Measurements from ENCODE around the gene PROM1. TPM values are rescaled to one million over a fixed set of nuclear protein-coding genes. Genes with fewer than 3 reads are reported as not detected.

PROM1 gene
- total and polyA plus RNA-seq, 9 donors = 0.10 to 3.3 (median 0.81) TPM

DNA sequence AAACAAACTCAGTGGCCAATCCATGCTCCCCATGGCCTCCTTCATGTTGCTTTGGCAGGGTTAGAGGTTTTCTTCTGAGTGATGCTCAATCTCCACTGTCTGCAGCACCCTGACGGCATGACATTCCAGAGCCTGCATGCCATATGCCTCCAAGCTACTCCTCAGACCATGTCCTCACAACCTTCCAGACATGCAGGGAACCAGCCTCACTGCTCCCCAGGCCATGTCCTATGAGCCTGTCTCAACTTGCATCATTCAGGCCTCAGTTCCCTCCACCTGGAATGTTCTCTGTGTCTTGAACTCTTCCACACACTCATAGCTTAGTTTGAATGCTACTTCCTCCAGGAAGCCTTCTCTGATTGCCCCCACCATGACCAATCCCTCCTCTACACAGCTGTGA lies 18.8 kb downstream of the PROM1 start:
- Histone ChIP-seq H3K9me3 (no peaks in the 10 kb centered on the region), H3K27ac (no peak overlapping the region), H3K36me3 (no peaks in the 10 kb centered on the region), H3K27me3 (no peaks in the 10 kb centered on the region), H3K4me1 (ENCODE audit: insufficient read depth) (no peaks in the 10 kb centered on the region), H3K4me3 (no peak overlapping the region)
- WGBS, 3 donors = 84 to 100% (median 94%) methylated on average over 1 of the region's 1 CpG
- intact Hi-C loops (cut with DNase I) = no loop called here
- no peak for DNase-seq
- TF ChIP-seq POLR2A (IDR thresholded peaks at IDR 0.05) (no peak), EP300 (IDR thresholded peaks at IDR 0.05) (no peak)
- TF ChIP-seq, protein P1, sequence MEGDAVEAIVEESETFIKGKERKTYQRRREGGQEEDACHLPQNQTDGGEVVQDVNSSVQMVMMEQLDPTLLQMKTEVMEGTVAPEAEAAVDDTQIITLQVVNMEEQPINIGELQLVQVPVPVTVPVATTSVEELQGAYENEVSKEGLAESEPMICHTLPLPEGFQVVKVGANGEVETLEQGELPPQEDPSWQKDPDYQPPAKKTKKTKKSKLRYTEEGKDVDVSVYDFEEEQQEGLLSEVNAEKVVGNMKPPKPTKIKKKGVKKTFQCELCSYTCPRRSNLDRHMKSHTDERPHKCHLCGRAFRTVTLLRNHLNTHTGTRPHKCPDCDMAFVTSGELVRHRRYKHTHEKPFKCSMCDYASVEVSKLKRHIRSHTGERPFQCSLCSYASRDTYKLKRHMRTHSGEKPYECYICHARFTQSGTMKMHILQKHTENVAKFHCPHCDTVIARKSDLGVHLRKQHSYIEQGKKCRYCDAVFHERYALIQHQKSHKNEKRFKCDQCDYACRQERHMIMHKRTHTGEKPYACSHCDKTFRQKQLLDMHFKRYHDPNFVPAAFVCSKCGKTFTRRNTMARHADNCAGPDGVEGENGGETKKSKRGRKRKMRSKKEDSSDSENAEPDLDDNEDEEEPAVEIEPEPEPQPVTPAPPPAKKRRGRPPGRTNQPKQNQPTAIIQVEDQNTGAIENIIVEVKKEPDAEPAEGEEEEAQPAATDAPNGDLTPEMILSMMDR (IDR thresholded peaks at IDR 0.05) = no peak

DNA sequence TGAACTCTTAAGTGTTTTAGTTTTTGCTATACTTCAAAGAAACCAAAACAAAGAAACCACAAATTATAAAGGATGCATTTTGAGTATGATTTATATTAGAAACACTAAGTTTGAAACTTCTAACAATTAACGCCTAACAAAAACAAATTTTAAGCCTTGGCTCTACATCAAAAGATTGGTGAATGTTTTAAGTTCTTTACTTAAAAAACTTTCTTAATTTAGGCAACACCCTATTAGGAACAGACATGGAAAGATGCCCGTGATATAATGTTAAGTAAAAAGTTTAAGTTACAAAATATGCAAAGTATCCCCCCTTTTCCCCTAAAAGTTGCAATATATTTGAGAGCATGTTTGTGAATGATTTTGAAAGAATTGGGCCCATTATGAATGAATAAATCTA lies 21.2 kb downstream of the PROM1 start:
- Histone ChIP-seq H3K36me3 (no peaks in the 10 kb centered on the region), H3K27me3 (no peaks in the 10 kb centered on the region), H3K4me3 (no peak overlapping the region), H3K9me3 (no peaks in the 10 kb centered on the region), H3K4me1 (ENCODE audit: insufficient read depth) (no peaks in the 10 kb centered on the region), H3K27ac (no peak overlapping the region)
- intact Hi-C loops (cut with DNase I) = no loop called here
- no peak for TF ChIP-seq POLR2A (IDR thresholded peaks at IDR 0.05)
- TF ChIP-seq EP300 (IDR thresholded peaks at IDR 0.05) = no peak
- TF ChIP-seq, protein P1 (IDR thresholded peaks at IDR 0.05) = no peak
- 56 to 71% (median 65%) methylated on average over 2 of the region's 2 CpGs for WGBS, 3 donors
- DNase-seq = no peak

DNA sequence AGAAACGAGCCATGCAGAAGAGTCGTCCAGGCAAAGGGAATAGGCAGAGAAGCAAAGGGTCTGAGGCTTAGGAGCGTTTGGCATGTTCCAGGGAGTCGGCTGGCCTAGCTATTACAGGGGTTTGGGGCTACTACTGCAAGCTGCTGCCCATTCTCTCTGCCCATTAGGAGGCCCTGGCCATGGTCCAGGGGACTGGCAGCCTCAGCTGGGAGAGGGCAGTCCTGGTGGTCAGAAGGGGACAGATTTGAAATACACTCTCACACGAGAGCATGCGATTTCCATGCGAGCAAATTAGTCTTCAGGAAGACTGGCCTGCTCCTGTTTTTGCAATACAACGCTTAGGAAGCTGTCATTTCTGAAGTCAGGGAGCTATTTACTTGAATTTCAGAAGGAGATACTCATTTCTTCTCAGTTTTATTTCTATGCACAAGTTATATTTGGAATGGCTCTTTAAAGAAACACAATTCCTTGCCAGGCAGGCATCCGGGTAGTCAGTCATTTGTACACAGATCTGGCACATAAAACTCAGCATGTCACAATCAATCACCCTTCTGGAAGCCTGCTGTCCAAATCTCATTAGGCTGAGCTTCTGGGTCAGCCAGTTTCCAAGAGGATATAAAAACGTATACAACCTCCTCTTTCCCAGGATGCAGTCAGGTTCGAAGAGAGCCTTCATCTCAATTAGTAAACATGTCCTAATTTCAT lies 27.0 kb downstream of the PROM1 start:
- peaks cover 4% of the 10 kb centered on the region for H3K4me1 ChIP-seq (ENCODE audit: insufficient read depth)
- no peaks in the 10 kb centered on the region for H3K9me3 ChIP-seq
- H3K36me3 ChIP-seq = no peaks in the 10 kb centered on the region
- H3K27me3 ChIP-seq = no peaks in the 10 kb centered on the region
- no peak overlapping the region for H3K4me3 ChIP-seq
- no peak for DNase-seq
- intact Hi-C loops (cut with DNase I) = no loop called here
- WGBS, 3 donors = 67 to 73% (median 71%) methylated on average over 11 of the region's 11 CpGs
- TF ChIP-seq EP300 (IDR thresholded peaks at IDR 0.05) = no peak
- TF ChIP-seq POLR2A (IDR thresholded peaks at IDR 0.05) = no peak
- TF ChIP-seq, protein P1 (IDR thresholded peaks at IDR 0.05) = no peak
- no peak overlapping the region for H3K27ac ChIP-seq

DNA sequence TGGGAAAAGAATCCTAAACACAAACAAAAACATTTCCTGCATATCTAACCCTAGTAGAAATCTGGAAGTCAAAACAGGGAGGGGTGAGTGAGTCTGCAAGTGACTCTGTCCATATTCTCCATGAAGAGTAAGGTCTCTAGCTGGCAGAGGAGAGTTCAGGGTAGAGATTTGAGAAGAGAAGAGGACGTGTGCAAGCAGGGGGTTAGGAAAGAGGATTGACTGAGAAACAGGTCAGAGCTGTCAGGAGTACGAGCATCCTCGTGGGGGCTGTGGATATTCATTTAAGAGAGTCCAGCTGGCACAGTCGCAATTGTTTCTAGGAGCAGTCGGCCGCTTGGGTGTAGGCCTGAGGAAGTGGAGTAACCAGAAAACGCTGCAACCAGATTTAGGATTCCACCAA lies 27.9 kb downstream of the PROM1 start:
- H3K4me3 ChIP-seq = no peak overlapping the region
- 3 to 9% (median 4%) methylated on average over 7 of the region's 7 CpGs for WGBS, 3 donors
- H3K36me3 ChIP-seq = no peaks in the 10 kb centered on the region
- intact Hi-C loops (cut with DNase I) = no loop called here
- peaks cover 4% of the 10 kb centered on the region for H3K4me1 ChIP-seq (ENCODE audit: insufficient read depth)
- no peaks in the 10 kb centered on the region for H3K27me3 ChIP-seq
- H3K27ac ChIP-seq = no peak overlapping the region
- DNase-seq = no peak
- TF ChIP-seq, protein P1 (IDR thresholded peaks at IDR 0.05) = no peak
- TF ChIP-seq EP300 (IDR thresholded peaks at IDR 0.05) (no peak), POLR2A (IDR thresholded peaks at IDR 0.05) (no peak)
- H3K9me3 ChIP-seq = no peaks in the 10 kb centered on the region
